Kidney (tissue), 14 donors: ENCODE measurements around the gene SOCS3. TPM values are rescaled to one million over a fixed set of nuclear protein-coding genes. Genes with fewer than 3 reads are reported as not detected.
A peak's percentile ranks its signal among the peaks of the same experiment; 100 is the strongest.

Experiments used
- DNase-seq, 5 donors: peaks; one replicate each; pipeline ENCODE4 v3.0.0-alpha.2; 2013 to 2020
- FAIRE-seq: peaks from 2 replicates; lab custom pipeline; 2012; peaks lifted over from hg19 to GRCh38; lab: Jason Lieb, UNC
- H3K27ac ChIP-seq, 2 donors: one replicate each; pipeline ENCODE4 v1.7.0; 2013; ENCODE audit warnings: low read depth in 2 of 2, low read length in 2 of 2, inconsistent platforms in 1 of 2
- H3K27me3 ChIP-seq: one replicate; pipeline ENCODE4 v1.7.1; 2013; ENCODE audit warnings: low read length, inconsistent platforms; ENCODE audit not compliant: control insufficient read depth, insufficient read depth
- H3K36me3 ChIP-seq, 3 donors: one replicate each; pipeline versions ENCODE4 v1.7.0 to v1.7.1; 2013; ENCODE audit warnings: low read length in 3 of 3, control low read depth in 1 of 3, inconsistent platforms in 1 of 3; ENCODE audit not compliant: insufficient read depth in 3 of 3, control insufficient read depth in 2 of 3
- H3K4me1 ChIP-seq, 3 donors: one replicate each; pipeline versions ENCODE4 v1.7.0 to v1.7.1; 2013; ENCODE audit warnings: low read length in 3 of 3, inconsistent platforms in 1 of 3, low read depth in 1 of 3; ENCODE audit not compliant: control insufficient read depth in 2 of 3, insufficient read depth in 2 of 3
- H3K4me3 ChIP-seq, 3 donors: one replicate each; pipeline versions ENCODE4 v1.7.0 to v1.8.1; 2013; ENCODE audit warnings: low read length in 3 of 3, control low read depth in 1 of 3, inconsistent platforms in 1 of 3
- H3K9ac ChIP-seq, 3 donors: one replicate each; pipeline versions ENCODE4 v1.7.0 to v1.7.1; 2013; ENCODE audit warnings: low read length in 3 of 3, control low read depth in 1 of 3, inconsistent platforms in 1 of 3
- H3K9me3 ChIP-seq, 3 donors: one replicate each; pipeline versions ENCODE4 v1.7.0 to v1.7.1; 2013; ENCODE audit warnings: low read length in 3 of 3, control low read depth in 1 of 3, inconsistent platforms in 1 of 3; ENCODE audit not compliant: control insufficient read depth in 2 of 3, insufficient read depth in 1 of 3
- intact Hi-C: fragments of 100-400 bp; cut with DNase I; formaldehyde crosslinking; loops from one replicate; pipeline ENCODE4 v1.11.1; 2022
- polyA plus RNA-seq: library from polyadenylated mRNA; stranded (reverse); fragments of 350-450 nt; fragmentation: Illumina TruSeq; extraction: RNeasy Lipid Tissue Mini Kit (QIAGEN cat#74804); gene quantifications from one replicate; pipeline ENCODE4 v1.2.3, GENCODE V29; 2014; ENCODE audit warnings: low read depth, low replicate concordance; ENCODE audit not compliant: insufficient read depth
- total RNA-seq: library from RNA; stranded (reverse); fragmentation: NEBNext Ultra II Directional; extraction: Animal tissue kit (Norgen Biotek cat#: 25700); gene quantifications from one replicate; pipeline ENCODE4 v1.2.1, GENCODE V29; 2021
- TF ChIP-seq, protein P1 (sequence below): IDR thresholded peaks from 3 replicates; pipeline ENCODE4 v1.5.1; 2012; ENCODE audit warnings: mild to moderate bottlenecking, moderate library complexity, borderline replicate concordance; ENCODE audit not compliant: insufficient read depth; ENCODE audit errors: extremely low read depth
- donor health status: control.
- donor health status: control.
- donor health status: control.
- donor health status: control.
- donor health status: control.
- donor health status: DM: yes; HTN: yes; CAD: no.
- donor health status: Normal renal cell carcinoma (clear cell type).

SOCS3 gene
- total and polyA plus RNA-seq, 2 donors from 2014 or later = 31.2 to 110 TPM

DNA sequence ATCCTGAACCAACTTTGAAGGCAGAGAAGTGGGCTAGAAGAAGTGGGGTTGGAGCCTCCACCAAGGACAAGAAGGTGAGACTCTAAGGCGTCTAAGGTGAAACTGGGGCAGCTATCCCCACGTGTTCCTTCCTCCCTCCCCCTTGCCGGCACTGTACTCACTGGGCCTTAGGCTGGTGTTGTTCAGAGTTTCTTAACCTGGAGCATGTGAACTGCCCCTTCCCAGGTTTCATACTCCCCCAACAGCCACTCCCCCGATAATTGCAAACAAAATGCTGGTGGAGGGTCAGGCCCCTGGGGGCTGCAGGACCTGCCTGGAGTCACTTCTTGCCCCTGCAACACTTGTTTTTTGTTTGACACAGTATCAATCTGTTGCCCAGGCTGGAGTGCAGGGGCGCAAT, 7.3 kb upstream of the SOCS3 start:
- Histone ChIP-seq H3K9ac (no peak overlapping the region), H3K36me3 (no peaks in the 10 kb centered on the region), H3K27ac (no peak overlapping the region), H3K4me3 (no peak overlapping the region), H3K27me3 (no peaks in the 10 kb centered on the region), H3K4me1 (peaks cover 5 to 8% (median 7%) of the 10 kb centered on the region in 3 donors), H3K9me3 (no peaks in the 10 kb centered on the region)
- TF ChIP-seq, protein P1, sequence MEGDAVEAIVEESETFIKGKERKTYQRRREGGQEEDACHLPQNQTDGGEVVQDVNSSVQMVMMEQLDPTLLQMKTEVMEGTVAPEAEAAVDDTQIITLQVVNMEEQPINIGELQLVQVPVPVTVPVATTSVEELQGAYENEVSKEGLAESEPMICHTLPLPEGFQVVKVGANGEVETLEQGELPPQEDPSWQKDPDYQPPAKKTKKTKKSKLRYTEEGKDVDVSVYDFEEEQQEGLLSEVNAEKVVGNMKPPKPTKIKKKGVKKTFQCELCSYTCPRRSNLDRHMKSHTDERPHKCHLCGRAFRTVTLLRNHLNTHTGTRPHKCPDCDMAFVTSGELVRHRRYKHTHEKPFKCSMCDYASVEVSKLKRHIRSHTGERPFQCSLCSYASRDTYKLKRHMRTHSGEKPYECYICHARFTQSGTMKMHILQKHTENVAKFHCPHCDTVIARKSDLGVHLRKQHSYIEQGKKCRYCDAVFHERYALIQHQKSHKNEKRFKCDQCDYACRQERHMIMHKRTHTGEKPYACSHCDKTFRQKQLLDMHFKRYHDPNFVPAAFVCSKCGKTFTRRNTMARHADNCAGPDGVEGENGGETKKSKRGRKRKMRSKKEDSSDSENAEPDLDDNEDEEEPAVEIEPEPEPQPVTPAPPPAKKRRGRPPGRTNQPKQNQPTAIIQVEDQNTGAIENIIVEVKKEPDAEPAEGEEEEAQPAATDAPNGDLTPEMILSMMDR = no peak
- intact Hi-C loops = loop anchor here (5.0 kb wide), 1 partner anchor 50 kb away; no protein-coding TSS in a partner anchor
- no peak for DNase-seq
- FAIRE-seq = no peak

DNA sequence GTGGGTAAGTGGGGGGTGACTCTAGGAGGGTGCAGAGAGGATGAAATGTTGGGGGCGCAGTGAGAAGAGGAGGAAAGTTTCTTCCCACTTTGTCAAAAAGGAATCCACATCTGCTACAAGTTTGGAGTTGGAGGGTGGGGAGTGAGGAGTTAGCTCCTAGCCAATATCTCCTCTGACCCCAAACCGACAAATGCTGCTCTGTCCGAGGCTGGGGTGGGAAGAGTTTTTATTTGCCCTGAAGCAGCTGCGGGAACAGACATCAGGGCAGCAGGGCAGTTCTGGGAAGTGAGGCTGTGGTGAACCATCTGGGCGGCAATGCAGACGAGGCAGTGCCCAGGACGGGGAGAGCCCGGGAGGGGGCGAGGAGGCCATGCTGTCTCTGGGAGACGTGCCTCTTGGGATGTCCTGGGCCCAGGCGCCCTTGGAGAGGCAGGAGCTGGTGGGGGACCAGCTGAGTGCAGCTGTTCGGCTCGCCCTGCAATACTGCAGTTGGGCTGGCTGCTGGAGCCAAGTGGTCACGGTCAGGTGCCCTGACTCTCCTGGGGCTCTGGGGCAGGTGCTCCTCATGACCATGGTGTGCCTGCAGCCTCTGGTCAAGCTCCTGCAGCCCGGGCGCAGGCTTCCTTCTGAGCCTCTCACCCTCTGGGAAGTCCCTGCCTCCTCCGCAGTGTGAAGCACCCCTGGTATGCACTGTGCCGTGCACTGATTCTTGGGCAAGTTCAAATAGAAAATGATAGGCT, 6.4 kb upstream of the SOCS3 start:
- Histone ChIP-seq H3K27ac (peak overlapping the region; percentile 51 to 85), H3K4me1 (peaks cover 5 to 8% (median 7%) of the 10 kb centered on the region in 3 donors), H3K27me3 (no peaks in the 10 kb centered on the region), H3K9ac (peak overlapping the region in 1 of 3 donors; percentile 67), H3K9me3 (no peaks in the 10 kb centered on the region), H3K4me3 (no peak overlapping the region), H3K36me3 (no peaks in the 10 kb centered on the region)
- peak in 4 of 5 donors; percentile 68 to 91 (median 79) for DNase-seq
- intact Hi-C loops = loop anchor here (5.0 kb wide), 1 partner anchor 51 kb away; no protein-coding TSS in a partner anchor
- TF ChIP-seq, protein P1 = no peak
- no peak for FAIRE-seq

DNA sequence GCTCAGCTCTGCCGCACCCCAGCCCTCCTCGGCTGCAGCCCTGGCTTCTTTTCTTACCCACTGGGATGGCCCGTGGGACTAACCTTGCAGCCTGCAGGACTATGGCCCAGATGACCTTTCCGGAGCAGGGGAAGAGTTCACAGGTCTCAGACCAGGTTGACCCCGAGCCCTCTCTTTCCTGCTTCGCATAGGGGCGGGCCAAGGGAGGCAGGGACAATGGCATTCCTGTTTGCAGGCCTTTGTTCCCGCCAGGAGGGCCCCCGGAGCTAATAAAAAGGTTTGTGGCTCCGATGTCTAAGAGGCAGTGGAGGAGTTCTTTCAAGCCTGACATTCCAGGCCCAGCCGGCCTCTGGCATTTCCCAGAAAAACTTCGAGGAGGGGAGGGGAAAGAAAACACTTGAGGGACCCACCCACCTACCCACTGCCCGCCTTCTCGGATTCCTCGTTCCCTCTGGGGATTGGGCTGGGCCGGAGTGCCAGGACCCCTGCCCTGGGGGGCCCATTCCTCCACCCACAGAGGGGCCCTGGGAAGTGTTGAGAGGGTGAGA, 5.8 kb upstream of the SOCS3 start:
- no peaks in the 10 kb centered on the region for H3K27me3 ChIP-seq
- no peaks in the 10 kb centered on the region for H3K9me3 ChIP-seq
- FAIRE-seq (no peak), DNase-seq (peak; percentile 92 to 98 (median 94))
- H3K27ac ChIP-seq = peak overlapping the region; percentile 51 to 85
- H3K9ac ChIP-seq = peak overlapping the region in 1 of 3 donors; percentile 67
- TF ChIP-seq, protein P1 = no peak
- no peaks in the 10 kb centered on the region for H3K36me3 ChIP-seq
- peaks cover 5 to 8% (median 7%) of the 10 kb centered on the region in 3 donors for H3K4me1 ChIP-seq
- intact Hi-C loops = loop anchor here (5.0 kb wide), 1 partner anchor 52 kb away; no protein-coding TSS in a partner anchor
- H3K4me3 ChIP-seq = no peak overlapping the region
